Nephron (organoid): ENCODE results near the gene FRMD6.
"Not testable (repeated sequence)": the region's sequence is repeated elsewhere in the genome, so short reads cannot be mapped to it uniquely, and the experiment has no call there.

Experiments
- H3K27ac Mint-ChIP-seq, 3 experiments: 2 replicates each; pipeline ENCODE4 v1.8.0; 2020; ENCODE audit warnings: mixed read lengths in 3 of 3, mild to moderate bottlenecking in 2 of 3, moderate library complexity in 1 of 3
- H3K27me3 Mint-ChIP-seq: 2 replicates; pipeline ENCODE4 v1.8.0; 2021; ENCODE audit warnings: low read depth, mild to moderate bottlenecking, moderate library complexity, mixed read lengths
- H3K36me3 Mint-ChIP-seq: 2 replicates; pipeline ENCODE4 v1.8.0; 2020; ENCODE audit warnings: low read depth, mixed read lengths
- H3K4me1 Mint-ChIP-seq: 2 replicates; pipeline ENCODE4 v1.8.0; 2020; ENCODE audit warnings: mixed read lengths
- H3K4me3 Mint-ChIP-seq, 3 experiments: 2 replicates each; pipeline ENCODE4 v1.8.0; 2020; ENCODE audit warnings: mild to moderate bottlenecking in 3 of 3, mixed read lengths in 3 of 3, moderate library complexity in 2 of 3
- H3K9me3 Mint-ChIP-seq: 2 replicates; pipeline ENCODE4 v1.8.0; 2020; ENCODE audit warnings: mixed read lengths
- TF ChIP-seq, protein P1 (sequence below), 3 experiments: fragments of 200-600 bp; sonication (generic); IDR thresholded peaks; one replicate each; pipeline ENCODE4 v1.5.0; 2021; ENCODE audit warnings: antibody characterized with exemption in 3 of 3; ENCODE audit not compliant: unreplicated experiment in 3 of 3

FRMD6 gene

GRCh38 chr14:51624955-51625569 lies 26.6 kb upstream of the FRMD6 start:
- no peak overlapping the region for H3K27ac Mint-ChIP-seq
- TF ChIP-seq, protein P1, sequence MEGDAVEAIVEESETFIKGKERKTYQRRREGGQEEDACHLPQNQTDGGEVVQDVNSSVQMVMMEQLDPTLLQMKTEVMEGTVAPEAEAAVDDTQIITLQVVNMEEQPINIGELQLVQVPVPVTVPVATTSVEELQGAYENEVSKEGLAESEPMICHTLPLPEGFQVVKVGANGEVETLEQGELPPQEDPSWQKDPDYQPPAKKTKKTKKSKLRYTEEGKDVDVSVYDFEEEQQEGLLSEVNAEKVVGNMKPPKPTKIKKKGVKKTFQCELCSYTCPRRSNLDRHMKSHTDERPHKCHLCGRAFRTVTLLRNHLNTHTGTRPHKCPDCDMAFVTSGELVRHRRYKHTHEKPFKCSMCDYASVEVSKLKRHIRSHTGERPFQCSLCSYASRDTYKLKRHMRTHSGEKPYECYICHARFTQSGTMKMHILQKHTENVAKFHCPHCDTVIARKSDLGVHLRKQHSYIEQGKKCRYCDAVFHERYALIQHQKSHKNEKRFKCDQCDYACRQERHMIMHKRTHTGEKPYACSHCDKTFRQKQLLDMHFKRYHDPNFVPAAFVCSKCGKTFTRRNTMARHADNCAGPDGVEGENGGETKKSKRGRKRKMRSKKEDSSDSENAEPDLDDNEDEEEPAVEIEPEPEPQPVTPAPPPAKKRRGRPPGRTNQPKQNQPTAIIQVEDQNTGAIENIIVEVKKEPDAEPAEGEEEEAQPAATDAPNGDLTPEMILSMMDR (IDR thresholded peaks at IDR 0.05; ENCODE audit: unreplicated experiment in 3 of 3) = no peak
- peaks cover 4% of the 10 kb centered on the region for H3K9me3 Mint-ChIP-seq
- H3K4me3 Mint-ChIP-seq = no peak overlapping the region
- no peaks in the 10 kb centered on the region for H3K36me3 Mint-ChIP-seq
- peaks cover 2% of the 10 kb centered on the region for H3K4me1 Mint-ChIP-seq
- H3K27me3 Mint-ChIP-seq = no peaks in the 10 kb centered on the region

DNA sequence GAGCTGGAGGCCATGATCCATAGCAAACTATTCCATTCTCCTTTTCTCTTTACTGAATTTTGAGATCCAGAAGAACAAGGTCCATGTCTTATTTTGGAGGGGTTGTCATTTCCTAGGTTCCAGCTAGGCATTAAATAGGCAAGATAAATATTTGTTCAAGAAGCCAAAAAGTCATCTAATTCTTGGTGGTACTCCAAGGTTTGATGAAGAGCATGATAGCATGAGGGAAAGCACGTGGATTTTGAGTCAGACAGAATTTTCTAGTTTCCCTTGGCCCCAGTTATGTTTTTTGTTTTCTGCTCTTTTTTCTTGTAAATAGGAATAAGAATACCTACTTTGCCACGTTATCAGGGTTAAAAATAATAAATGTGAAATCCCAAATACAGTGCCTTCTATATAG lies 25.5 kb upstream of the FRMD6 start:
- TF ChIP-seq, protein P1 (IDR thresholded peaks at IDR 0.05; ENCODE audit: unreplicated experiment in 3 of 3) = no peak
- no peaks in the 10 kb centered on the region for H3K27me3 Mint-ChIP-seq
- H3K9me3 Mint-ChIP-seq = peaks cover 4% of the 10 kb centered on the region
- no peaks in the 10 kb centered on the region for H3K4me1 Mint-ChIP-seq
- no peak overlapping the region for H3K4me3 Mint-ChIP-seq
- no peak overlapping the region for H3K27ac Mint-ChIP-seq
- H3K36me3 Mint-ChIP-seq = no peaks in the 10 kb centered on the region

DNA sequence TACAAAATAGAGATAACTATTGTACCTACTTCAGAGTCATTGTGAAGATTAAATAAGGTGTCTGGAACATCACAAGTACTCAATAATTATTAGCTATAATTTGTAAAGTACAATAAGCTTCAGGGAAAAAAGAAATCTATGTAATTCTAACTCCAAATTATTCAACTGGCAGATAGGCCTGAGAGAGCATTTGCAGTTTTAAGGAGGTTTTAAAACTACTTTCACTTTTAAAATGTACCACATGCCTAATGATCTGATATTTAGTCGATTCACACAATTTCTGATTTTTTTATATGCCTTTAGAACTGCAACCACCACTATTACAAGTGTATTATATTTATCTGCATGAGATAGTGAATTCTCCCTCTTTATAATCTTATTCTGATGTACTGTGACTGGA lies 24.9 kb upstream of the FRMD6 start:
- Mint-ChIP-seq H3K4me1 (no peaks in the 10 kb centered on the region), H3K36me3 (no peaks in the 10 kb centered on the region), H3K27me3 (no peaks in the 10 kb centered on the region), H3K9me3 (peaks cover 4% of the 10 kb centered on the region), H3K4me3 (no peak overlapping the region), H3K27ac (no peak overlapping the region)
- TF ChIP-seq, protein P1 (IDR thresholded peaks at IDR 0.05; ENCODE audit: unreplicated experiment in 3 of 3) = no peak

GRCh38 chr14:51627313-51627712 lies 24.4 kb upstream of the FRMD6 start:
- Mint-ChIP-seq H3K27me3 (no peaks in the 10 kb centered on the region), H3K4me1 (no peaks in the 10 kb centered on the region), H3K27ac (no peak overlapping the region), H3K36me3 (no peaks in the 10 kb centered on the region), H3K4me3 (no peak overlapping the region), H3K9me3 (peaks cover 4% of the 10 kb centered on the region)
- TF ChIP-seq, protein P1 (IDR thresholded peaks at IDR 0.05; ENCODE audit: unreplicated experiment in 3 of 3) = no peak

DNA sequence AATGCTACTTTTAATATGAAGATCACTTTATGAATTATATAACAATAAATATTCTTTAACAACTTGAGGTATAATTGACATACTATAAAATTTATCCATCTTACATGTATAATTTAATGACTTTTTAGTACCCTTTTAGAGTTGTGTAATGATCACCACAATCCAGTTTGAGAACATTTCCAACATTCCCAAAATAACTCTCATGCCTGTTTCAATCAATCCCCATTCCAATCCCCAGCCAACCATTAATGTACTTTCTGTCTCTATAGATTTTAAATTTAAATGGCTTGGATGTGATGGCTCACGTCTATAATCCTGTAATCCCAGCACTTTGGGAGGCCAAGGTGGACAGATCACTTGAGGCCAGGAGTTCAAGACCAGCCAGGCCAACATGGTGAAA lies 23.5 kb upstream of the FRMD6 start:
- Mint-ChIP-seq H3K9me3 (peaks cover 4% of the 10 kb centered on the region), H3K27me3 (no peaks in the 10 kb centered on the region), H3K4me3 (no peak overlapping the region), H3K4me1 (no peaks in the 10 kb centered on the region), H3K36me3 (no peaks in the 10 kb centered on the region), H3K27ac (no peak overlapping the region)
- TF ChIP-seq, protein P1 (IDR thresholded peaks at IDR 0.05; ENCODE audit: unreplicated experiment in 3 of 3) = no peak

DNA sequence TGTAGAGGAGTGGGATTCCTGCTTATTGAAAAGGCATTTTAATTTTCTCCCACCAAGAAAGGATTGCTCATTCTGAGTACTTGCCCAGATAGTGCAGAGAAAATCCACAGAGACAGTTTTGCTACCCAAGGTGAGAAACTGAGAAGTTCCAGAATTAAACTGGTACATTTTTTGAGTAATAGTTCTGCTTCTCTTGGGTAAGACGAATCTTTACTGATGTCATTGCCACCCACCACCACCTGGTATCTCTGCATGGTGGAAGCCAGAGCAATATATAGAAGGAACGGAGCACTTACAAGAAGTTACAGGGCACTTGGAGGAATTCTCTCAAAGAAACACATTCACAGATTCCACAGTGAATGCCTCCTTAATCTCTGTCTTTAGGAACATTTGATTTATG lies 20.7 kb upstream of the FRMD6 start:
- no peaks in the 10 kb centered on the region for H3K9me3 Mint-ChIP-seq
- H3K36me3 Mint-ChIP-seq = no peaks in the 10 kb centered on the region
- H3K27me3 Mint-ChIP-seq = no peaks in the 10 kb centered on the region
- TF ChIP-seq, protein P1 (IDR thresholded peaks at IDR 0.05; ENCODE audit: unreplicated experiment in 3 of 3) = no peak
- no peak overlapping the region for H3K4me3 Mint-ChIP-seq
- H3K4me1 Mint-ChIP-seq = no peaks in the 10 kb centered on the region
- no peak overlapping the region for H3K27ac Mint-ChIP-seq

DNA sequence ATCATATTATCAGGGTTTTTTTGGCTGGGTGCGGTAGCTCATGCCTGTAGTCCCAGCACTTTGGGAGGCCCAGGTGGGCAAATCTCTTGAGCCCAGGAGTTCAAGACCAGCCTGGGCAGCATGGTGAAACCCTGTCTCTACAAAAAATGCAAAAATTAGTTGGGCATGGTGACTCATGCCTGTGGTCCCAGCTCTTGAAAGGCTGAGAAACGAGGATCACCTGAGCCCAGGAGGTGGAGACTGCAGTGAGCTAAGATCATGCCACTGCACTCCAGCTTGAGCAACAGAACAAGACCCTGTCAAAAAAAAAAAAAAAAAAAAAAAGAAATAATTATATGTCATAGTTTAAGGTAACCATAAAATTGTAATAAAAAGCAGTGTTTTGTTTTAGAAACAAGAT lies 18.4 kb upstream of the FRMD6 start:
- not testable (repeated sequence) for H3K27me3 Mint-ChIP-seq, H3K4me1 Mint-ChIP-seq, H3K36me3 Mint-ChIP-seq, H3K9me3 Mint-ChIP-seq, H3K27ac Mint-ChIP-seq, H3K4me3 Mint-ChIP-seq
